Adrenal gland (tissue), 12 donors: ENCODE measurements around the gene EZH1. TPM values are rescaled to one million over a fixed set of nuclear protein-coding genes. Genes with fewer than 3 reads are reported as not detected.

Source experiments
- DNase-seq, 7 donors: peaks; one replicate each; pipeline ENCODE4 v3.0.0-alpha.2; 2019 to 2020
- H3K27ac ChIP-seq, 5 donors: fragments of 200-600 bp; sonication (generic) in 4 of 5; 1 replicate in 3 of 5; 2 replicates in 2 of 5; pipeline versions ENCODE4 v1.5.1 to v1.8.0; 2016 to 2020; ENCODE audit warnings: mild to moderate bottlenecking in 1 of 5
- H3K27me3 ChIP-seq: fragments of 200-600 bp; 2 replicates; pipeline ENCODE4 v1.8.0; 2021
- H3K36me3 ChIP-seq, 2 donors: fragments of 200-600 bp; replicated peaks in 1 of 2; 1 replicate in 1 of 2; 2 replicates in 1 of 2; pipeline versions ENCODE4 v1.5.1 to v1.8.0; 2018 to 2022
- H3K4me1 ChIP-seq, 2 donors: fragments of 200-600 bp; replicated peaks in 1 of 2; 1 replicate in 1 of 2; 2 replicates in 1 of 2; pipeline versions ENCODE4 v1.5.1 to v1.8.0; 2018 to 2021
- H3K4me3 ChIP-seq, 4 donors: fragments of 200-600 bp; sonication (generic) in 3 of 4; one replicate each; pipeline ENCODE4 v1.5.1; 2016 to 2018
- H3K9me3 ChIP-seq, 3 donors: fragments of 200-600 bp; sonication (generic) in 1 of 3; replicated peaks in 1 of 3; 1 replicate in 2 of 3; 2 replicates in 1 of 3; pipeline versions ENCODE4 v1.5.1 to v1.8.0; 2016 to 2021
- POLR2A ChIP-seq, 2 donors: fragments of 450-650 bp; IDR thresholded peaks; one replicate each; pipeline ENCODE4 v1.6.1; 2017; ENCODE audit warnings: antibody characterized with exemption in 2 of 2, mild to moderate bottlenecking in 2 of 2, moderate library complexity in 1 of 2
- WGBS, 4 donors: extraction: QIAGEN DNeasy Blood & Tissue Kit in 2 of 4; methylation state at CpG; one replicate each; pipeline versions ENCODE4 v1.1.5 to v1.1.7; 2013 to 2017; 5-methylcytosine and 5-hydroxymethylcytosine counted together
- intact Hi-C, 2 donors: fragments of 100-400 bp; cut with DNase I; formaldehyde crosslinking; loops; one replicate each; pipeline versions ENCODE4 v1.14.1 to v1.15.0; 2022 to 2023
- polyA plus RNA-seq, 3 donors: library from polyadenylated mRNA; stranded (reverse); fragments of 200-250 nt in 2 of 3; fragments of 350-450 nt in 1 of 3; fragmentation: Illumina TruSeq in 1 of 3; extraction: RNeasy Lipid Tissue Mini Kit (QIAGEN cat#74804) in 1 of 3; gene quantifications; one replicate each; pipeline ENCODE4 v1.2.3, GENCODE V29; 2013 to 2014
- total RNA-seq, 9 donors: library from RNA; depleted of rRNA in 4 of 9; stranded (reverse); fragments of >200 nt in 4 of 9; fragments of 120-200 nt in 1 of 9; fragmentation: NEBNext Ultra II Directional in 1 of 9; extraction: Animal tissue kit (Norgen Biotek cat#: 25700) in 1 of 9; gene quantifications; one replicate each; pipeline versions ENCODE4 v1.1.0 to v1.2.4, GENCODE V29; 2013 to 2023
- TF ChIP-seq, protein P1 (sequence below), 6 experiments: fragments of 450-650 bp in 4 of 6; fragments of 200-600 bp in 2 of 6; sonication (generic) in 1 of 6; IDR thresholded peaks; 1 replicate in 5 of 6; 2 replicates in 1 of 6; pipeline versions ENCODE4 v1.5.1 to v1.8.0; 2016 to 2021; ENCODE audit warnings: antibody characterized with exemption in 6 of 6, mild to moderate bottlenecking in 2 of 6, moderate library complexity in 1 of 6
- donor health status: healthy with polysubstance abuse.
- donor health status: Bipolar disorder and iron deficiency.
- donor health status: DM: yes; HTN: yes; CAD: no.
- donor health status: DM: no; HTN: no; CAD: no.
- donor health status: DM: no; HTN: no; CAD: no.
- donor health status: DM: yes; HTN: yes; CAD: no.

Gene EZH1
- total and polyA plus RNA-seq, 12 donors, result 17.6 to 49.1 (median 29.5) TPM

DNA sequence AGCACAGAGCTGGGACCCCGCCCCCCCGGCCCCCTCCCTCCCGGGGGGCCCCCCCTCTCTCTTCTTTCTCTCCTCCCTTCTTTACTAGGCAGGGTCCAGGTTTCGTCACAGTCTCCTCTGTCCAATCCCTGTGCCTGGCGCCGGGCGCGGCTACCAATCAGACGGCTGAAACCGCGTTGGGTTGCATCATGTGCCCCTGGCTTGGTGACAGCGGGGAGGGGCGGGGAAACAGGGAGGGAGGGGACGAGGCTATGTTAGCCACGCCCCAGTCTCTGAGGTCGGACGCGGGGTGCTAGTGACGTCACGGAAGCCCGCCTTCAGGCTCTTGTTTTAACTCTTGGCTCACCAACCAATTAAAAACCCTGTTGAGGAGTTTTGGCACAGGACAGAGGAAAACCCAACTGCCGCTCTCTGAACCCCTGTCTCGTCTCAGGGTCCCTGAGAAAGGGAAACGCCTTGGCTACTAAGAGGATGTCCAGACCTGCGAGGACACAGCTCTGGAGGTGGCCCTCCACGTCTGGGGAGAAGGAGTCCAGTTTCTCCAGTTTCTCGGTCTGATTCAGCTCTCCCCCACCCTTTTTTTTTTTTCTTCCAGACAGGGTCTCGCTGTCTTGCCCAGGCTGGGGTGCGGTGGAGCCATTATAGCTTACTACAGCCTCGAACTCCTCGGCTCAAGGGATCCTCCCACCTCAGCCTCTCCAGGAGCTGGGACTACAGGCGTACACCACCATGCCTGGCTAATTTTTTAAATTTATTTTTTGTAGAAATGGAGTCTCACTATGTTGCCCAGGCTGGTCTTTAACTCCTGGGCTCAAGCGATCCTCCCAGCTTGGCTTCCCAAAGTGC lies 67.6 kb downstream of the EZH1 start:
- Histone ChIP-seq H3K36me3 (peaks cover 0 to 14% of the 10 kb centered on the region in 2 donors), H3K27me3 (no peaks in the 10 kb centered on the region), H3K4me1 (peaks cover 47 to 72% of the 10 kb centered on the region in 2 donors), H3K9me3 (no peaks in the 10 kb centered on the region), H3K4me3 (peak overlapping the region in 3 of 4 donors; percentile 30 to 95 (median 94)), H3K27ac (peak overlapping the region; percentile 84 to 96 (median 91))
- TF ChIP-seq POLR2A (IDR thresholded peaks at IDR 0.05), result no peak
- TF ChIP-seq, protein P1, sequence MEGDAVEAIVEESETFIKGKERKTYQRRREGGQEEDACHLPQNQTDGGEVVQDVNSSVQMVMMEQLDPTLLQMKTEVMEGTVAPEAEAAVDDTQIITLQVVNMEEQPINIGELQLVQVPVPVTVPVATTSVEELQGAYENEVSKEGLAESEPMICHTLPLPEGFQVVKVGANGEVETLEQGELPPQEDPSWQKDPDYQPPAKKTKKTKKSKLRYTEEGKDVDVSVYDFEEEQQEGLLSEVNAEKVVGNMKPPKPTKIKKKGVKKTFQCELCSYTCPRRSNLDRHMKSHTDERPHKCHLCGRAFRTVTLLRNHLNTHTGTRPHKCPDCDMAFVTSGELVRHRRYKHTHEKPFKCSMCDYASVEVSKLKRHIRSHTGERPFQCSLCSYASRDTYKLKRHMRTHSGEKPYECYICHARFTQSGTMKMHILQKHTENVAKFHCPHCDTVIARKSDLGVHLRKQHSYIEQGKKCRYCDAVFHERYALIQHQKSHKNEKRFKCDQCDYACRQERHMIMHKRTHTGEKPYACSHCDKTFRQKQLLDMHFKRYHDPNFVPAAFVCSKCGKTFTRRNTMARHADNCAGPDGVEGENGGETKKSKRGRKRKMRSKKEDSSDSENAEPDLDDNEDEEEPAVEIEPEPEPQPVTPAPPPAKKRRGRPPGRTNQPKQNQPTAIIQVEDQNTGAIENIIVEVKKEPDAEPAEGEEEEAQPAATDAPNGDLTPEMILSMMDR (IDR thresholded peaks at IDR 0.05), result no peak
- intact Hi-C loops, result loop anchor here in 1 of 2 donors (10.0 kb wide), 1 partner anchor 92 kb away; no protein-coding TSS in a partner anchor
- peak; percentile 100 for DNase-seq
- 2 to 5% (median 3%) methylated on average over 15 to 33 of the region's 33 CpGs for WGBS, 4 donors

GRCh38 chr17:42676424-42677011 lies 68.3 kb downstream of the EZH1 start, which contains the start of gene PLEKHH3:
Gene PLEKHH3 (minus strand): TSS chr17:42676994. CDS start chr17:42676563, 431 bp downstream.
- no peaks in the 10 kb centered on the region for H3K27me3 ChIP-seq
- H3K27ac ChIP-seq, result peak within 1 kb of the TSS; percentile 84 to 96 (median 91)
- 0 to 1% (median 0%) methylated on average over 21 to 51 of the region's 51 CpGs for WGBS, 4 donors
- H3K36me3 ChIP-seq, result peaks cover 0 to 21% of the 10 kb centered on the region in 2 donors
- TF ChIP-seq, protein P1 (IDR thresholded peaks at IDR 0.05), result peak in 5 of 6 experiments; percentile 5 to 37 (median 24)
- TF ChIP-seq POLR2A (IDR thresholded peaks at IDR 0.05), result peak; percentile 46 to 78
- DNase-seq, result no peak
- intact Hi-C loops, result loop anchor here in 1 of 2 donors (10.0 kb wide), 1 partner anchor 92 kb away; no protein-coding TSS in a partner anchor
- peaks cover 45 to 66% of the 10 kb centered on the region in 2 donors for H3K4me1 ChIP-seq
- H3K4me3 ChIP-seq, result peak within 1 kb of the TSS; percentile 79 to 95 (median 92)
- no peaks in the 10 kb centered on the region for H3K9me3 ChIP-seq

GRCh38 chr17:42675965-42676423 lies 68.8 kb downstream of the EZH1 start:
- peak in 6 of 7 donors; percentile 58 to 73 (median 65) for DNase-seq
- Histone ChIP-seq H3K27me3 (no peaks in the 10 kb centered on the region), H3K36me3 (peaks cover 0 to 27% of the 10 kb centered on the region in 2 donors), H3K4me1 (peaks cover 45 to 62% of the 10 kb centered on the region in 2 donors), H3K9me3 (no peaks in the 10 kb centered on the region), H3K4me3 (peak overlapping the region; percentile 79 to 95 (median 92)), H3K27ac (peak overlapping the region in 4 of 5 donors; percentile 83 to 94 (median 86))
- TF ChIP-seq, protein P1 (IDR thresholded peaks at IDR 0.05), result peak in 1 of 6 experiments; percentile 24
- peak in 1 of 2 donors; percentile 40 for TF ChIP-seq POLR2A (IDR thresholded peaks at IDR 0.05)
- intact Hi-C loops, result loop anchor here in 1 of 2 donors (10.0 kb wide), 1 partner anchor 91 kb away; no protein-coding TSS in a partner anchor
- WGBS, 4 donors, result 0 to 9% (median 3%) methylated on average over 6 to 43 of the region's 43 CpGs
